A673 (cell line): ENCODE data around the gene CENPN. TPM values are rescaled to one million over a fixed set of nuclear protein-coding genes. Genes with fewer than 3 reads are reported as not detected.

ENCODE experiments used
- BruUV-seq: library from RNA; stranded (reverse); fragments of 400-500 nt; replicated peaks from 2 replicates; lab custom pipeline; 2021; lab: Mats Ljungman, UMichigan
- CTCF ChIA-PET: fragments of 300-600 bp; sonication (Branson Sonifier 250); formaldehyde crosslinking; loops from one replicate; lab custom pipeline; 2022; ENCODE audit warnings: antibody characterized with exemption; lab: Charles Lee
- POLR2A ChIA-PET: fragments of 300-600 bp; sonication (Branson Sonifier 250); formaldehyde crosslinking; loops from one replicate; lab custom pipeline; 2022; ENCODE audit warnings: antibody characterized with exemption; ENCODE audit not compliant: low non-redundant PET; lab: Charles Lee
- DNase-seq: peaks from one replicate; pipeline ENCODE4 v3.0.0-alpha.2; 2015; ENCODE audit warnings: low spot score
- H3K27ac ChIP-seq: fragments of 200-600 bp; sonication (generic); 2 replicates; pipeline ENCODE4 v1.5.1; 2016; ENCODE audit warnings: mixed run types, low read depth, mild to moderate bottlenecking, mixed read lengths, antibody characterized with exemption, low read length; ENCODE audit not compliant: poor library complexity, severe bottlenecking
- H3K27me3 ChIP-seq: fragments of 200-600 bp; sonication (generic); replicated peaks from 2 replicates; pipeline ENCODE4 v1.6.1; 2017; ENCODE audit warnings: mixed run types, low read depth, mild to moderate bottlenecking, mixed read lengths, antibody characterized with exemption, low read length; ENCODE audit not compliant: insufficient read depth, poor library complexity
- H3K36me3 ChIP-seq: fragments of 200-600 bp; sonication (generic); 2 replicates; pipeline ENCODE4 v1.6.1; 2016; ENCODE audit warnings: mixed run types, mild to moderate bottlenecking, mixed read lengths, antibody characterized with exemption, low read length; ENCODE audit not compliant: insufficient read depth, poor library complexity, severe bottlenecking
- H3K4me1 ChIP-seq: fragments of 200-600 bp; sonication (generic); 2 replicates; pipeline ENCODE4 v1.6.1; 2017; ENCODE audit warnings: mixed run types, mild to moderate bottlenecking, mixed read lengths, antibody characterized with exemption, low read length; ENCODE audit not compliant: insufficient read depth, poor library complexity, severe bottlenecking
- H3K4me3 ChIP-seq: fragments of 200-600 bp; sonication (generic); 2 replicates; pipeline ENCODE4 v1.5.1; 2016; ENCODE audit warnings: low read depth, mixed run types, mild to moderate bottlenecking, mixed read lengths, low read length; ENCODE audit not compliant: poor library complexity, severe bottlenecking
- H3K9me3 ChIP-seq: fragments of 200-600 bp; sonication (generic); 2 replicates; pipeline ENCODE4 v1.6.1; 2016; ENCODE audit warnings: mixed run types, low read depth, mild to moderate bottlenecking, mixed read lengths, antibody characterized with exemption, low read length; ENCODE audit not compliant: poor library complexity, severe bottlenecking
- CTCF ChIP-seq: fragments of 300-800, 200-600 bp; sonication (generic); conservative IDR thresholded peaks from 2 replicates; pipeline ENCODE4 v1.5.1; 2017; ENCODE audit warnings: low read depth, mild to moderate bottlenecking, antibody characterized with exemption, low read length, moderate library complexity, mixed read lengths
- EZH2 ChIP-seq: fragments of 200-600 bp; sonication (generic); IDR thresholded peaks from 2 replicates; pipeline ENCODE4 v1.6.1; 2017; ENCODE audit warnings: borderline replicate concordance, low read depth, mild to moderate bottlenecking, mixed read lengths, antibody characterized with exemption, low read length; ENCODE audit not compliant: poor library complexity, severe bottlenecking
- intact Hi-C: fragments of 100-400 bp; cut with micrococcal nuclease; formaldehyde crosslinking; loops from one replicate; pipeline ENCODE4 v1.10.0; 2022; ENCODE audit not compliant: unreplicated experiment
- total RNA-seq: library from RNA; stranded (reverse); gene quantifications from 2 replicates; pipeline ENCODE4 v1.2.3, GENCODE V29; 2021

The CENPN gene
- total RNA-seq, 1 experiment from 2014 or later, result 109 TPM

DNA sequence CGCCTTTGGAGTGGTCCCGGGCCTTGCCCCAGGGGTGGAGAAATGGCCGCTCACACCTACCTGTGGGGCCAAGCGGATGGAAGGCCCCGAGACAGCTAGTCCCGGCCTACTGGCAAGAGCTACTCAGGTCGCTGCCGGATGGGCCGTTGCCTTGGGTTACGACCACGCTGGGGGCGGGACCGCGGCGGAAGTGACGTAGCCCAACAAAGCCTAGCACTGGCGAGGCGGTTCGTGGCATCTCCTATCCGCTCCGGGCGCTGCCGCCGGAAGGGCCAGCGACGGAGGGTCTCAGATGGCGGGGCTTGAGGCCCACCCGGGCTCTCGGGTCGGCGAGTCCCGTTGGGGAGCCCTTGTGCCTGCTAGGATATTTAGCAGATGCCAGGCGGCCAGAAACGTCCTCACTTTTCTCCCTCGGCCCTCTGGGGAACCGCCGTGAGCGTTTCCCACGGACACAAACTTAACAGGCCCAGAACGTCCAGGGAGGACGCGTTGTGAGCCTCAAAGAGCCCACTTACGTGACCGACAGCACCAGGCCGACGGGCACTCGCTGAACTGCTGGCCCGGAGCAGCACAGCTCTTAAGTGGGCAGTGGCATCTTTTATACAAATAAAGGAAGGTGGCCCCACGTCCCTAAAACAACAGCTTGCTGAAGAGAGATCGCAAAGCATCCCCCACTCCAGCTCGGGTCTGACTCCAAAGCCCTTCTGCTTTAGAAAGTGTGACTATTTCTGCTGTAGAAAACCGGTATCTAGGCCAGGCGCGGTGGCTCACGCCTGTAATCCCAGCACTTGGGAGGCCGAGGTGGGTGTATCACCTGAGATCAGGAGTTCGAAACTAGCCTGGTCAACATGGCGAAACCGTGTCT lies 70.3 kb downstream of the CENPN start, which contains the start of gene C16orf46:
TSS of gene C16orf46 (minus strand) at position 163 of the 865 bp plus-strand sequence. CDS start 13,283 bp downstream, outside the sequence.
- Histone ChIP-seq H3K36me3 (no peaks in the 10 kb centered on the region), H3K4me3 (peak within 1 kb of the TSS; percentile 69), H3K9me3 (no peaks in the 10 kb centered on the region), H3K27ac (peak within 1 kb of the TSS; percentile 93), H3K27me3 (no peaks in the 10 kb centered on the region), H3K4me1 (no peaks in the 10 kb centered on the region)
- BruUV-seq, result TSS peak; percentile 88
- POLR2A ChIA-PET, result no interaction called here
- CTCF ChIA-PET, result interaction anchor here (1.0 to 1.2 kb wide), 2 partner anchors 41 to 42 kb away, joined by 3 to 10 read pairs; partner anchors contain the start of gene ATMIN
- DNase-seq, result peak; percentile 97
- intact Hi-C loops, result no loop called here
- TF ChIP-seq EZH2 (no peak), CTCF (no peak)

GRCh38 chr16:81080233-81080632 lies 73.2 kb downstream of the CENPN start:
- TF ChIP-seq EZH2, result no peak
- ChIA-PET POLR2A (no interaction called here), CTCF (no interaction called here)

GRCh38 chr16:81081014-81081413 lies 74.0 kb downstream of the CENPN start:
- TF ChIP-seq EZH2 (no peak), CTCF (no peak)
- Histone ChIP-seq H3K4me1 (no peaks in the 10 kb centered on the region), H3K27me3 (no peaks in the 10 kb centered on the region), H3K9me3 (no peaks in the 10 kb centered on the region), H3K27ac (no peak overlapping the region), H3K4me3 (no peak overlapping the region), H3K36me3 (peaks cover 8% of the 10 kb centered on the region)
- BruUV-seq, result no TSS peak
- DNase-seq, result no peak
- intact Hi-C loops, result no loop called here
- POLR2A ChIA-PET, result no interaction called here
- CTCF ChIA-PET, result no interaction called here

More at GRCh38 chr16:81080233-81080632, 73.2 kb downstream of the CENPN start:
- intact Hi-C loops, result no loop called here
- no TSS peak for BruUV-seq
- peaks cover 7% of the 10 kb centered on the region for H3K36me3 ChIP-seq
- H3K27ac ChIP-seq, result no peak overlapping the region
- no peaks in the 10 kb centered on the region for H3K4me1 ChIP-seq
- H3K9me3 ChIP-seq, result no peaks in the 10 kb centered on the region
- H3K27me3 ChIP-seq, result no peaks in the 10 kb centered on the region
- no peak overlapping the region for H3K4me3 ChIP-seq
- no peak for DNase-seq

Other genes starting within 250 kb of the CENPN start
- 0.48 and 0.64 TPM in 2 replicates for gene CDYL2, start 202.6 kb upstream of the CENPN start, total RNA-seq
- 129 and 130 TPM in 2 replicates for gene CMC2, start 329 bp upstream of the CENPN start, total RNA-seq
- 43.5 and 44.6 TPM in 2 replicates for gene ATMIN, start 28.6 kb downstream of the CENPN start, total RNA-seq
- gene C16orf46, start 70.0 kb downstream of the CENPN start, total RNA-seq, result 0.21 and 1.4 TPM in 2 replicates
- gene GCSH, start 89.2 kb downstream of the CENPN start, total RNA-seq, result 61.4 and 65.8 TPM in 2 replicates
- gene BCO1, start 231.5 kb downstream of the CENPN start, total RNA-seq, result 0.15 and 0.19 TPM in 2 replicates